ENCODE measurements around the gene CATSPERB. TPM values are rescaled to one million over a fixed set of nuclear protein-coding genes. Genes with fewer than 3 reads are reported as not detected.
"Not testable (repeated sequence)": the region's sequence is repeated elsewhere in the genome, so short reads cannot be mapped to it uniquely, and the experiment has no call there.

The CATSPERB gene
- total RNA-seq, 1 experiment from 2014 or later = not detected

DNA sequence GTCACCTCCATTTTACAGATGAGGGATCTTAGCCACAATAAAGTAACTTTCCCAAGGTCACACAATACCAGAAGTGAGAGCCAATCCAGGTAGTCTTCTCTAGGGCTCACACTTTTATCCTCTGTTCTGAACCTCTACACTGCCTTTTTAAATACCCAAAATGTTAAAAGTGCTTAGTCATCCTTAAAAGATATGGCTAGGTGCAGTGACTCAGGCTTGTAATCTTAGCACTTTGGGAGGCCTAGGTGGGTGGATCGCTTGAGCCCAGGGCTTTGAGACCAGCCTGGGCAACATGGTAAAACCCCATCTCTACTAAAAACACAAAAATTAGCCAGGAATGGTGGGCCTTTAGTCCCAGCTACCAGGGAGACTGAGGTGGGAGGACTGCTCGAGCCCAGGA lies 117.7 kb downstream of the CATSPERB start:
- Histone ChIP-seq H3K27me3 (no peaks in the 10 kb centered on the region), H3K4me3 (no peak overlapping the region), H3K9me3 (no peaks in the 10 kb centered on the region), H3K36me3 (no peaks in the 10 kb centered on the region)
- no peak for DNase-seq

DNA sequence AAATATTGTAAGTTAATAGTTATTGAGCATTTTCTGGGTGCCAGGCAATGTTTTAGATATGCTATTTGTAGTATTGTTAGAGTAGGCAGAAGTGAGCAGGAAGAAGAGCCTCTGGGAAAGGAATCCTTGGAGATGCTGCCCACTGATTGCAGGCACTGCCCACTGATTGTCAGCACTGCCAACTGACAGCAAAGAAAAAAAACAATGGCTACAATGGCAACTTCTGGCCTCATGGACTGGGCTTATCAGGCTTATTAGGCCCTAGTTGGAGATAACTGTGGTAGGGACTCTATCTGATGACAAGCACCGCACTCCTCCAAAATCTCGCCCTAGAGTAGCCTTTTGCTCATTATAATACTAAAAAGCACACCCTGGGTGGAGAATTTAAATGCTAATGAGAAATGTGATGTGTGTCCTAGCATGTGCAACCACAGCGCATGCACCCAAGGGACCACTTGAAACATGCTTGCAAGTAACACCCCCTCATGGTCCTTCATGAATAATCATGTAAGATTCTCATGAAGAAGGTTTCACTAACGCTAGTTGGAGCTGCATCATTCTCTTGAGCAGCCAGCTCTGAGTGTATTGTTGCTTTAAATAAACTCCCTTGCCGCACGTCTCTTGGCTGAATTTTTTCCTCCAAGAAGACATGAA lies 118.3 kb downstream of the CATSPERB start:
- no peak for DNase-seq
- no peaks in the 10 kb centered on the region for H3K27me3 ChIP-seq
- no peak overlapping the region for H3K4me3 ChIP-seq
- no peaks in the 10 kb centered on the region for H3K36me3 ChIP-seq
- H3K9me3 ChIP-seq = no peaks in the 10 kb centered on the region

GRCh38 chr14:91611528-91611927 lies 120.4 kb downstream of the CATSPERB start:
- H3K4me3 ChIP-seq = no peak overlapping the region

GRCh38 chr14:91609161-91609560 lies 122.7 kb downstream of the CATSPERB start:
- H3K9me3 ChIP-seq = no peaks in the 10 kb centered on the region
- DNase-seq = no peak
- no peaks in the 10 kb centered on the region for H3K36me3 ChIP-seq
- H3K27me3 ChIP-seq = no peaks in the 10 kb centered on the region
- H3K4me3 ChIP-seq = no peak overlapping the region

More at GRCh38 chr14:91611528-91611927, 120.4 kb downstream of the CATSPERB start:
- H3K36me3 ChIP-seq = no peaks in the 10 kb centered on the region
- H3K9me3 ChIP-seq = no peaks in the 10 kb centered on the region
- no peak for DNase-seq
- H3K27me3 ChIP-seq = no peaks in the 10 kb centered on the region

DNA sequence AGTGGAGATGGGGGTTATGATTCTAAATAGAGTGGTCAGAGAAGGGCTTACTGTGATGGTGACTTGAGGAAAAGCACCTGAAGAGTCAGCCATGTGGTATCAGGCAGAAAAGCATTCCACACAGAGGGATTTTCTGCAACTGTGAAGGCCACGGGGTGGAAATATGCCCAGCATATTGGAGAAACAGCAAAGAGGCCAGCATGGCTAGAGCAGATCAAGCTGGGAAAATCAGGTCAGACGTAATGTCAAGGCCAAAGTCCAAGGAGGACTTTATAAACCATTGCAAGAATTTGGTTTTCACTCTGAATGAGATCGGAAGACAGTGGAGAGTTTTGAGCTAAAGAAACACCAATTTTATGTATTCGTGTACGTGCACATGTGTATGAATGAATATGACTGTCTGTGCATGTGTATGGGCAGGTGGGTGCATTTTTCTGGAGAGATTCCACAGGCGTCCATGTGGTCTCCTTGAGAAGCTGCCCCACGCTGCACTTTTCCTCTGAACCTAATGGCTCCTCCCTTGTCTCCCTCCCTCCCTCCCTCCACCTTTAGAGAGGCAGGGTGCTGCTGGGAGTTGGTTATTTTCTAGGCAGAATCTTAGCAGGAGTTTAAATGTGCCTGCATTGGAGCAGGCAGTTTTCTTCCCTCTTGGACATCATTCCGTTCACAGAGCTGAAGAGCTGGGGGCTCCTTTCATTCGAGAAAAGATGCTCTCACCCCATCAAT lies 124.4 kb downstream of the CATSPERB start:
- Histone ChIP-seq H3K36me3 (no peaks in the 10 kb centered on the region), H3K4me3 (no peak overlapping the region), H3K9me3 (no peaks in the 10 kb centered on the region), H3K27me3 (no peaks in the 10 kb centered on the region)
- DNase-seq = no peak

DNA sequence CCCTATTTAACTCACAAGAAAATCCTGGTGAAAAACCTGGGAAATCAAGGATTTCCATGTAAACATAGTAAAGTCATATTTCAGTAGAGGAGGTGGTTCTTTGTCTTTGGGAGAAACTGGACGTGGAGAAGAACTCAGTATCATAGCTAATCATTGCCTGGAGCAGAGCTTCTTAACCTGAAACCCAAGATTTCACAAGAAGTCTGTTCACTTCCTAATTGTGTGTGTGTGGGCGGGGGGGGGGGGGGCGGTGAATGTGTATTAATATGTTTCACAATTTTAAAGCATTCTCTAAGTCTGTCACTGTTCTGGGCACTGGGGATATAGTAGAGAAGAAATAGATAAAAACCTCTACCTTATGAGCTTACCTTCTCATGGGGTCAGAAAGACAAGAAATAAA lies 125.0 kb downstream of the CATSPERB start:
- no peaks in the 10 kb centered on the region for H3K36me3 ChIP-seq
- H3K4me3 ChIP-seq = no peak overlapping the region
- H3K9me3 ChIP-seq = no peaks in the 10 kb centered on the region
- no peak for DNase-seq
- no peaks in the 10 kb centered on the region for H3K27me3 ChIP-seq

DNA sequence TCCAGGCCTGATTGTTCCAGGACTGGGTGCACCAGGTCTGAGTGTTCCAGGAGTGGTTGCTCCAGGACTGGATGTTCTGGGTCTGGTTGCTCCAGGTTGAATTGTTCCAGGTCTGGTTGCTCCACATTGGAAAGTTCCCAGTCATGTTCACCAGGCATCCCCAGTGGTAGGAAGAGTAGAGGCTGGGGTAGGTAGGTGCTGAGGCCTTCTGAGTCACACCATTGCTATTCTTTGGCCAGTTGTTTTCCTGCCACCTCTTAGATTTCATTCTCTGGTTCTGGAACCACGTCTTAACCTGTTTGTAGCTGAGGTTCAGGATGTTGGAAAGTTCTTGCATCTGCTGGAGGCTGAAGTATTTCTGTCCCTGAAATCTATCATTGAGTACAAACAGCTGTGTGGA lies 127.3 kb downstream of the CATSPERB start:
- not testable (repeated sequence) for H3K9me3 ChIP-seq, H3K4me3 ChIP-seq, DNase-seq, H3K27me3 ChIP-seq, H3K36me3 ChIP-seq

DNA sequence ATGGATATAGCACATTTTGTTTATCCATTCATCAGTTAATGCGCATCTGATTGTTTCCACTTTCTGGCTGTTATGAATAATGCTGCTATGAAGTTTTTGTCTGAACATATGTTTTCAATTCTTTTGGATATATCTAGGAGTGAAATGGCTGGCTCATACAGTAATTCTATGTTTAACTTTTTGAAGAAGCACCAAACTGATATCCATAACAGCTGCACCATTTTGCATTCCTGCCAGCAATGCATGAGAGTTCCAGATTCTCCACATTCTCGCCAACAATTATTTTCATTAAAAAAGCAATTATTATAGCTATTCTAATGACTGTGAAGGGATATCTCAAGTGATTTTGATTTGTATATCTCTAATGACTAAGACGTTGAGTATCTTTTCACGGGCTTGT lies 131.9 kb downstream of the CATSPERB start:
- no peaks in the 10 kb centered on the region for H3K36me3 ChIP-seq
- H3K27me3 ChIP-seq = no peaks in the 10 kb centered on the region
- no peaks in the 10 kb centered on the region for H3K9me3 ChIP-seq
- H3K4me3 ChIP-seq = no peak overlapping the region
- DNase-seq = no peak

DNA sequence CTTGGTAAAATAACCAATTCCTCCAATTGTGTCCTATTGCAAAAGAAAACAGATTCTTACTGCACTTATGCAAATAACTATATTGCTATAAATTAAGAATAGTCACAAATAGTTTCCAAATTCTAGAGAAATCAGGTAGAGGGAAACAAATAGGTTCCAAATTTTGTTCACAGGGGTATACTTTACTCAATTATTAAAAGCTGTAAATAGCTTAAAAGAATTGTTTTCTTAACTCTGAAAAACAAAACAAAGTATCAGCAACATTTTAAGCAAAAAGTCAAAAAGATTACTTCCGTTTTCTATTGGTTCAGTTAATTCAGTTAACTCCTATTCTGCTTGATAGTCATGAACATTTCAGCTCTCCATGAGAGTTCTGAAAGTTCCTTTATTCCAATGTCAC lies 136.2 kb downstream of the CATSPERB start:
- no peaks in the 10 kb centered on the region for H3K27me3 ChIP-seq
- no peak overlapping the region for H3K4me3 ChIP-seq
- no peak for DNase-seq
- H3K9me3 ChIP-seq = no peaks in the 10 kb centered on the region
- H3K36me3 ChIP-seq = no peaks in the 10 kb centered on the region

GRCh38 chr14:91593957-91594356 lies 137.9 kb downstream of the CATSPERB start:
- not testable (repeated sequence) for H3K9me3 ChIP-seq, H3K36me3 ChIP-seq, H3K27me3 ChIP-seq, DNase-seq, H3K4me3 ChIP-seq

- DNase-seq = no peak
- no peaks in the 10 kb centered on the region for H3K27me3 ChIP-seq
These were observed 145.5 kb downstream of the CATSPERB start for GRCh38 chr14:91586410-91586809.

GRCh38 chr14:91585856-91586255 lies 146.0 kb downstream of the CATSPERB start:
- Histone ChIP-seq H3K4me3 (no peak overlapping the region), H3K36me3 (no peaks in the 10 kb centered on the region), H3K9me3 (no peaks in the 10 kb centered on the region), H3K27me3 (no peaks in the 10 kb centered on the region)
- no peak for DNase-seq

More at GRCh38 chr14:91586410-91586809, 145.5 kb downstream of the CATSPERB start:
- Histone ChIP-seq H3K36me3 (no peaks in the 10 kb centered on the region), H3K9me3 (no peaks in the 10 kb centered on the region), H3K4me3 (no peak overlapping the region)

DNA sequence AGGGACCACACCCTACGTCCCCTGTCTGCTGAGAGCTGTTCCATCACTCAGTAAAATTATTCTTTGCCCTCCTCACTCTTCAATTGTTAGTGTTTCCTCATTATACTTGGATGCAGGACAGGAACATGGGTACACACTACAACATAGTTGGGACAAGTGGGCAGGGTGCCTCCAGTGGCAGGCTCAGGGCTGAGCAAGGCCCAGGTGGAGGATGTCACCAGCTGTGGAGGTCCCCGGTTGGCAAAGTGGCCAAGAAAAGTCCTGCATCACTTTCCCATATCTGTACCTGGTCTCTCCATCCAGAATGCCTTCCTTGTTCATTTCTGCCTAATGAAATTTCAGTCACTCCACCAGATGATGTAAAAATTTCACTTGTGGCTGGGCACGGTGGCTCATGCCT lies 149.1 kb downstream of the CATSPERB start:
- no peak for DNase-seq
- Histone ChIP-seq H3K36me3 (no peaks in the 10 kb centered on the region), H3K27me3 (no peaks in the 10 kb centered on the region), H3K4me3 (no peak overlapping the region), H3K9me3 (no peaks in the 10 kb centered on the region)

- no peaks in the 10 kb centered on the region for H3K36me3 ChIP-seq
- no peak for DNase-seq
- no peaks in the 10 kb centered on the region for H3K9me3 ChIP-seq
These were observed 150.9 kb downstream of the CATSPERB start for GRCh38 chr14:91580876-91581577.

GRCh38 chr14:91577632-91578233 lies 154.2 kb downstream of the CATSPERB start:
- no peaks in the 10 kb centered on the region for H3K9me3 ChIP-seq
- H3K36me3 ChIP-seq = no peaks in the 10 kb centered on the region
- H3K27me3 ChIP-seq = no peaks in the 10 kb centered on the region
- no peak for DNase-seq
- no peak overlapping the region for H3K4me3 ChIP-seq

More at GRCh38 chr14:91580876-91581577, 150.9 kb downstream of the CATSPERB start:
- no peaks in the 10 kb centered on the region for H3K27me3 ChIP-seq
- no peak overlapping the region for H3K4me3 ChIP-seq

DNA sequence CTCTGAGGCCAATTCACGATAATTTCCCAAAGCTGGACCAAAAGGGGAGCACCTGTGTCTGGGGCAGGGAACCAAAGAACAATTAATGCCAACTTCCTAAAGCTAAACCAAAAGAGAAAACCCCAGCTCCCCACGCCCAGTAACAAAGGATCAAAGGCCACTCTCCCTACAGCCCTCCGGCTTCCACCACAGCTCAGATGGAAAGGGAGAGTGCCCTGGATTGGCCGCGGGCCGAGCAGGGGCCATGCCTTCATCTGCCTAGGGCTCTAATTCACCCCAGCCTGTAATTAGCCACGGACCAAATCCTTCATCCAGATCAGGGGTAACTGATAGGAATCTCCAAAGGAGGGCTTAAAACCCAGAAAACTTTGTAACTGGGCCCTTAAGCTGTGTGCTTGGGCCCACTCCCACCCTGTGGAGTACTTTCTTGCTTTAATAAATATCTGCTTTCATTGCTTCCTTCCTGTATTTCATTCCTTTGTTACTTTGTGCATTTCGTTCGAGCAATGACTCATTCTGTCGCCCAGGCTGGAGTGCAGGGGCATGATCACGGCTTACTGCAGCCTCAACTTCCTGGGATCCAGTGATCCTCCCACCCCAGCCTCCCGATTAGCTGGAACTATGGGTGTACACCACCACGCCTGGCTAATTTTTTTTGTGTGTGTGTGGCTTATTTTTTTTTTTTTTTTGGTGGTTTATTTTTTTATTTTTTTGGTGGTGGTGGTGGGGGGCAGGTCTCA lies 156.2 kb downstream of the CATSPERB start:
- DNase-seq = peak; percentile 10
- Histone ChIP-seq H3K36me3 (no peaks in the 10 kb centered on the region), H3K9me3 (no peaks in the 10 kb centered on the region), H3K4me3 (no peak overlapping the region), H3K27me3 (no peaks in the 10 kb centered on the region)

Measured in MG63 (cell line).